Fibroblast of lung (primary cell): Measurements from ENCODE around the gene SPDYA. TPM values are rescaled to one million over a fixed set of nuclear protein-coding genes. Genes with fewer than 3 reads are reported as not detected.

Experiments used
- DNase-seq, 2 donors: peaks; one replicate each; pipeline versions ENCODE4 v3.0.0 to v3.0.0-alpha.2; 2010; ENCODE audit warnings: low read depth in 2 of 2
- H2AFZ ChIP-seq: 2 replicates; pipeline ENCODE4 v1.5.1; 2012; ENCODE audit warnings: low read length, control low read depth, inconsistent platforms
- H3K27ac ChIP-seq: 2 replicates; pipeline ENCODE4 v1.5.1; 2011; ENCODE audit warnings: low read length, control low read depth; ENCODE audit not compliant: insufficient read depth
- H3K27me3 ChIP-seq: 2 replicates; pipeline ENCODE4 v1.5.1; 2011; ENCODE audit warnings: mild to moderate bottlenecking, low read length; ENCODE audit not compliant: control insufficient read depth, insufficient read depth
- H3K36me3 ChIP-seq: 2 replicates; pipeline ENCODE4 v1.5.1; 2011; ENCODE audit warnings: low read length; ENCODE audit not compliant: control insufficient read depth, insufficient read depth
- H3K4me1 ChIP-seq: 2 replicates; pipeline ENCODE4 v1.5.1; 2011; ENCODE audit warnings: low read length; ENCODE audit not compliant: control insufficient read depth, insufficient read depth; ENCODE audit errors: extremely low read depth
- H3K4me2 ChIP-seq: 2 replicates; pipeline ENCODE4 v1.5.1; 2011; ENCODE audit warnings: low read length, control low read depth; ENCODE audit not compliant: insufficient read depth; ENCODE audit errors: extremely low read depth
- H3K4me3 ChIP-seq, 4 experiments: fragments of 200-600 bp in 1 of 4; sonication (generic) in 1 of 4; replicated peaks in 1 of 4; 2 replicates each; pipeline ENCODE4 v1.5.1; 2011 to 2016; ENCODE audit warnings: low read length in 4 of 4, low read depth in 3 of 4, mild to moderate bottlenecking in 3 of 4, control low read depth in 2 of 4, inconsistent platforms in 1 of 4, mixed read lengths in 1 of 4; ENCODE audit not compliant: insufficient read depth in 1 of 4; ENCODE audit errors: control extremely low read depth in 1 of 4
- H3K79me2 ChIP-seq: 2 replicates; pipeline ENCODE4 v1.5.1; 2012; ENCODE audit warnings: mild to moderate bottlenecking, low read length, inconsistent platforms; ENCODE audit not compliant: control insufficient read depth, insufficient read depth
- H3K9ac ChIP-seq: 2 replicates; pipeline ENCODE4 v1.5.1; 2011; ENCODE audit warnings: mild to moderate bottlenecking, low read length, control low read depth; ENCODE audit not compliant: insufficient read depth
- H3K9me3 ChIP-seq: 2 replicates; pipeline ENCODE4 v1.5.1; 2012; ENCODE audit warnings: low read depth, low read length; ENCODE audit not compliant: control insufficient read depth, insufficient read depth
- H4K20me1 ChIP-seq: 2 replicates; pipeline ENCODE4 v1.5.1; 2011; ENCODE audit warnings: low read length; ENCODE audit not compliant: control insufficient read depth, insufficient read depth; ENCODE audit errors: extremely low read depth
- CTCF ChIP-seq, 2 donors: IDR thresholded peaks in 1 of 2; conservative IDR thresholded peaks in 1 of 2; 1 replicate in 1 of 2; 2 replicates in 1 of 2; pipeline ENCODE4 v1.5.1; 2011 to 2012; ENCODE audit warnings: low read length in 2 of 2, control low read depth in 1 of 2, inconsistent platforms in 1 of 2, low read depth in 1 of 2, mild to moderate bottlenecking in 1 of 2
- EZH2 ChIP-seq: IDR thresholded peaks from 2 replicates; pipeline ENCODE4 v1.5.1; 2012; ENCODE audit warnings: low read length, control low read depth, mild to moderate bottlenecking; ENCODE audit errors: missing control alignments
- polyA plus RNA-seq, 2 donors: library from polyadenylated mRNA; depleted of rRNA in 1 of 2; stranded (reverse) in 1 of 2; unstranded in 1 of 2; fragments of >200 nt; gene quantifications; 2 replicates each; pipeline ENCODE4 v1.2.1, GENCODE V29; 2011 to 2012; ENCODE audit warnings: missing spikeins in 1 of 2
- total RNA-seq: library from RNA; depleted of rRNA; stranded (reverse); fragments of >200 nt; gene quantifications from 2 replicates; pipeline ENCODE4 v1.2.1, GENCODE V29; 2014

The SPDYA gene
- total and polyA plus RNA-seq, 2 donors (not counting 1 experiment from before 2014, with no cell fraction given): 0.09 to 0.83 TPM

GRCh38 chr2:28824207-28824606 is 13.6 kb downstream of the SPDYA start:
- Histone ChIP-seq H3K27ac (no peak overlapping the region), H3K9me3 (no peaks in the 10 kb centered on the region), H2AFZ (no peak overlapping the region), H3K36me3 (no peaks in the 10 kb centered on the region), H3K4me2 (no peak overlapping the region), H3K79me2 (no peaks in the 10 kb centered on the region), H3K9ac (no peak overlapping the region), H3K4me1 (no peaks in the 10 kb centered on the region), H3K4me3 (no peak overlapping the region), H4K20me1 (no peaks in the 10 kb centered on the region), H3K27me3 (no peaks in the 10 kb centered on the region)
- TF ChIP-seq EZH2 (no peak), CTCF (conservative IDR thresholded peaks at IDR 0.05 in 1 of 2, IDR thresholded peaks at IDR 0.05 in 1 of 2; ENCODE audit: low read depth in 1 of 2, low read length in 2 of 2) (no peak)
- DNase-seq: no peak

- no peaks in the 10 kb centered on the region for H3K79me2 ChIP-seq
- TF ChIP-seq EZH2: no peak
- TF ChIP-seq CTCF (conservative IDR thresholded peaks at IDR 0.05 in 1 of 2, IDR thresholded peaks at IDR 0.05 in 1 of 2; ENCODE audit: low read depth in 1 of 2, low read length in 2 of 2): no peak
Measured at GRCh38 chr2:28824870-28825269, 14.2 kb downstream of the SPDYA start.

GRCh38 chr2:28828382-28828781 is 17.7 kb downstream of the SPDYA start:
- Histone ChIP-seq H3K9ac (no peak overlapping the region), H4K20me1 (no peaks in the 10 kb centered on the region), H3K36me3 (no peaks in the 10 kb centered on the region), H3K9me3 (no peaks in the 10 kb centered on the region), H2AFZ (no peak overlapping the region), H3K27ac (no peak overlapping the region), H3K4me1 (no peaks in the 10 kb centered on the region), H3K4me2 (no peak overlapping the region), H3K4me3 (no peak overlapping the region), H3K27me3 (no peaks in the 10 kb centered on the region), H3K79me2 (no peaks in the 10 kb centered on the region)
- peak in 1 of 2 donors; percentile 50 for DNase-seq
- TF ChIP-seq CTCF (conservative IDR thresholded peaks at IDR 0.05 in 1 of 2, IDR thresholded peaks at IDR 0.05 in 1 of 2; ENCODE audit: low read depth in 1 of 2, low read length in 2 of 2): no peak

More at GRCh38 chr2:28824870-28825269, 14.2 kb downstream of the SPDYA start:
- Histone ChIP-seq H3K36me3 (no peaks in the 10 kb centered on the region), H3K27me3 (no peaks in the 10 kb centered on the region), H3K9ac (no peak overlapping the region), H3K27ac (no peak overlapping the region), H3K4me3 (no peak overlapping the region), H3K9me3 (no peaks in the 10 kb centered on the region), H3K4me2 (no peak overlapping the region), H4K20me1 (no peaks in the 10 kb centered on the region), H3K4me1 (no peaks in the 10 kb centered on the region), H2AFZ (no peak overlapping the region)
- DNase-seq: no peak
